NCI-H2171 (cell line): ENCODE results near the gene DLST.

ENCODE experiments used
- DNase-seq: peaks from one replicate; lab custom pipeline; 2025; lab: John Stamatoyannopoulos, UW

DLST gene

GRCh38 chr14:74940956-74941565 is 59.3 kb downstream of the DLST start:
- DNase-seq, result no peak

GRCh38 chr14:74941676-74942097 is 60.0 kb downstream of the DLST start:
- DNase-seq, result no peak

- no peak for DNase-seq
Observed at GRCh38 chr14:74942181-74942580, 60.5 kb downstream of the DLST start.

GRCh38 chr14:74942608-74943007 is 60.9 kb downstream of the DLST start:
- DNase-seq, result no peak

DNA sequence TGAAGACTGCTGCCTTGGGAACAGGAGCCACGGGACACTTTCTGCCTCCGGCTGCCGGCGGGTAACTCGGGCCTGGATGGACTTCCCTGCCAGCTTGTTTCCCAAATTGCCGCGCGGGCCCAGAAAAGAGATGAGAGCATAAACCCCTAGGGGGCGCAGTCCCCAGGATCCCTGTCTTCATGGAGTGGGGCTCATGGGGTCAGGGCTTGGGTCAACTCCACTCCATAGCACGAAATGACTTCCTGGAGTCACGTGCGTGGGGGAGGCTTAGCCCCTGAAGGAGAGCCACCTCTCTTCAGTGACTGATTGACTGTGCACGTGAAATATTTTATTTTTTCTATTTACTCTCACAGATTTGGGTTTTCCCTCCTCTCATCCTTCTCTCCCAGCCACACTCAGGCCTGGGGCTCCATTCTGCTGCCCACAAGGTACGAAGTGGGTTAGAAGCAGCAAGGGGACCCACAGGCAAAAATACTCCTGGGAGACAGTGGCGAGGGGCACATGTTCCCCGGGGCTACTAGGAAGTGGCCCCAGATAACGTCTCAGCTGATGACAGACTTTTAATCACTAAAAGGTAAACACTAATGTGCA is 63.6 kb downstream of the DLST start:
- no peak for DNase-seq

DNA sequence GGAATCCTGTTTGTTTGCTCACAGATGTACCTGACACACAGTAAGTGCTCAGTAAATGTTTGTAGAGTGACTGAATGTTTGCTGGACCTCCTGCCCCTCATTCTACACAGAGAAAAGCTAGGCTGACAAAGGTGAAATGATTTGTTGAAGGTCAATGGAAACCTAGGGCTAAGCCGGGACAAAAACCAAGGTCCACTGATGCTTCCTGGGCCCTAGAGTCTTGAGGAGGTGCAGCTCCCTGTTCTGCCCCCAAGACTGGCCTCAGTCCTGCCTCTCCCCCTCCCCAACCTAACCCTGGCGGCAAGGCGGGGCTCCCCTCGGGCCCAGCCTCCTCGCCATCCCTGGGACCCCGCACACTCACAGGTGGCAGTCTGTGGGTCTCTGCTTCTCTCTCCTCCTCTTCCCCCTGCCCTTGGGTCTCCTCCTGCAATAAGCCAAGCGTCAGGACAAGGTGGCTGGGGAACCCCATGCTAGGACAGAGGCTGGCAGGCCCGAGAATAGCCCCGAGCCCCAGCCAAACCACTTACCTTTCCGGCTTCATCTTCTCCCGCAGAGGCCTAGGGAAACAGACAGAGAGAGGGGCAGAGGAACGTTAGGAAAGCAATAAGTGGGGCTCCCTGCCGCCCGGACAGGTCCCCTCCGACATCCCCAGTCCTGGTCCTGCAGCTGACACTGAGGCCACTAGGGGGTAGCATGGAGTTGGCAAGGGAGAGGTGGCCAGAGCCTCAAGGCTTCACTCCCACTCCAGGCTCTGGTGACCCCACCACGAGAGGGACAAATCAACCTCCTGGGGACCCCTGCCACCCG is 64.3 kb downstream of the DLST start:
- peak; percentile 24 for DNase-seq

GRCh38 chr14:74946659-74947281 is 65.1 kb downstream of the DLST start:
- DNase-seq, result no peak

DNA sequence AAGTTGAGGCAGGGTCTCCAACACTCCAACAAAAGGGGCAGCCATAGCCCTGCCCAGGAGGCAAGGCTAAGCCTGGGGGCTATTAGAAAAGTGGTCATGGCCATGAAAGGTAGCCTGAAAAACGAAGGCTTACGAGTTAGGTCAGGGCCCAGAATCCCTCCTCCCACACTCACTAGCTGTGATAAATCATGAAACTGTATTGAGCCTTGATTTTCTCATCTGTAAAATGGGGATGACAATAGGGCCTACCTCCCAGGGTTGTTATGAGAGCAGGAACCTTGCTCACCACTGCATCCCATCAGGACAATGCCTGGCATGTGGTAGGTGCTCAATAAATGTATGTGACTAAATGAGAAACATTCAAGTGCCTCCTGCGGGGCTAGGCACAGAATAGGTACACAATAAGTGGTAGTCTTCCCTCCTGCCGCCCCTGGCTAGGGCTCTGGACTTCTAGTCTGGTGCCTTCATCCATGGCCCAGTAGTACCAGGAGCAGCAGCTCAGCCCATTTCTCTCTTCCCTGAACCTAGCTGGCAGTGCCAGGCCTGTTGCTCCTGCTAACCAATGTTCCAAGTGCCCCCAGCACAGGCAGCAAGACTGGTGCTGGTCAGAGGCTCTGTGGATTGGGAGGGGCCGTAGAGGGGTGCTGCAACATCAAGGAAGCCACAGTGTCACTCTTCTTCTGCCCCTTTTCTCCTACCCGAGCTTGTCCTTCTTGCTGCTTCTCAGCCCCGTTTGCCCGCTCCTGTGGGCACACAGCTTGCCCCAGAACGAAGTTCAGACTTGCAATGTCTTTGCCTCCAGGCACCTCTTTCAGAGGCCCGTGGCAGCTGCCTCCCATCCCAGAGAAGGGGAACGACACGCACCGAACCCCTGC is 65.9 kb downstream of the DLST start:
- DNase-seq, result no peak

DNA sequence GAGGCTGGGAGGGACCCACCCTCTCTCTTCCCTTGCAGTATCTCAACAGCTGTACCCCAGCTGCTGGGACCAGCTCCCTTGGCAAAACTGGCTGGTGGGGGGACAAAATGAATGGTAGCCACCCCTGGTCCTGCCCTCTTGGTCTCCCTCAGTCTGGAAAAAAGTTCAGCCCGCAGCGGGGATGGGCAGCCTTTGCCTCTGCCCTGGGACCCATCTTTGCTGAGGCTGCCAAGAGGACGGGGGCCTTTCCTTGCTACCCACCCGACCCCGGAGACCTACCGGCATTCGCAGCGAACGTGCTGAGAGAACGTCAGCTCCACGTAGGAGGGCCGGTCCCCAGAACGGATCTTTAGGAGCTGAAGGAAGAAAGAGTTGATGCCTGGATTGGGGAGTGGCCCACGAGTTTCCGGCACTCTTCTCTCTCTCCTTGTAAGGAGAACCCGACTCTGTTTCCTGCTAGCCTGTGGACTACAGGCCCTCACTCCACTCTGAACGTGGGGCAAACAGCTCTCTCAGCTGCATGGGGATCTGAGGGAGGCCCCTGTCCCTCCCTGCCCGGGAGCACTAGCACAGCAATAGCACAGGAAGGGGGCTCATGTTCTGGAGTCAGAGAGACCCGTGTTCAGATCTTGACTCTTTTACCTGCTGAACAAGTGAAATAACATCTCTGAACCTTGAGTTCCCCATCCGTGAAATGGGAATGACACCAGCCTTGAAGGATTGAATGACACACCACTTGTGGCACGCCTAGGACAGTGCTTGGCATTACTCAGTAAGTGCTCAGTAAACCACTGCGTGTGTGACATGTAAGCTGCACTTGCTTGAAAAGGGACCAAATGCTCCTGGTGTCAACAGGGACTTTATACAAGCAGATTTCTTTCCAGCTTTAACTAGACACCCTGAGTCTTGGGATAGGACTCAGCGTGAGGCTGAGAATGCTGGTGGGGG is 66.8 kb downstream of the DLST start:
- DNase-seq, result no peak

DNA sequence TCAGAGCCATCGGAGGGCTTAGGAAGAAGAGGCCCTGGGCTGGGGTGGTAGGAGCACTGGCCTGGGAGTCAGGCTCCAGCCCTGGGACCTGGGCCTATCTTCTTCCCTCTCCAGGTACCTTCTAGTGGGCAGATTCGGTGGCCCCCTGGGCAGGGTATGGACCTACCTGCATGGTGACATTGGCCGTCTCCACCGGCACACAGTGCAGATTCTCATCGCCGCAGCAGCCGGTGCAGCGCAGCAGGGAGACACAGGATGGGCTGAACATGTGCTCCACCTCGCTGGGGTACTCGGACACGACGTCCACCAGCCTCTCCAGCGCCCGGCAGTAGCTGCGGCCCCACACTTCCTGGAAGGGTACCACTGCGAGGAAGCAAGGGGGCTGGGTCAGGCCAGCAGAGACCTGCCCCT is 67.5 kb downstream of the DLST start:
- no peak for DNase-seq

DNA sequence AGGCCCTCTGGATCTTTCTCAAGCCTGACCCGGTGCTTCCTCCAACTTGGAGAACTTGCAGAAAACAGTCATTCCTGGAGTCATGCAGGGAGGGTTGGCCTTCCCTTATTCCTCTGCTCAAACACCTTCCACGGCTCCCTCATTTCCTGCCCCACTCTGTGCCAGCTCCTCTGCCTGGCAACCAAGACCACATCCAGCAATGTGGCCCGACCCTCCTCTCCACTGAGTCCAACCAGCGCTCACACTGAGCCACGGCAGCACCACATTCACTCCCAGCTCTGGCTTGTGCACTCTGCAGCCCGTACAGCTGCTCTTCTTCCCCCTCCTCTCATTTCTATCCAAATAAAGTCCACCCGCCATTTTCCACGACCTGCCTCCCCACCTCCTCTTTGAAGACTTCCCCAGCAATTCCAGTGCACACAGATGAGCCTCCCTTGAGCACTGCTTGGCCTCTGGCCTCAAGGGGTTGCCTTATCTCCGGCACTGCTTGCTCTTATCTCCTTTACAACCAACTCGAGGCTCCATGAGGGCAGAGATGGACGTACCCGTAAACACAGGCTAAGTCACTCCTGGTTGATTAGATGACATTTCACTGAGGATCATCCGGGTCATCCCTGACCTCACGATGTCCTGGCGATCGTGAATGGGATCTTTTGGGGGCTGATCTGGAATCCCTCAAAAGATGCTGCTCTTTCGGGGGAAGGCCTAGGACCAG is 68.3 kb downstream of the DLST start:
- DNase-seq, result no peak

DNA sequence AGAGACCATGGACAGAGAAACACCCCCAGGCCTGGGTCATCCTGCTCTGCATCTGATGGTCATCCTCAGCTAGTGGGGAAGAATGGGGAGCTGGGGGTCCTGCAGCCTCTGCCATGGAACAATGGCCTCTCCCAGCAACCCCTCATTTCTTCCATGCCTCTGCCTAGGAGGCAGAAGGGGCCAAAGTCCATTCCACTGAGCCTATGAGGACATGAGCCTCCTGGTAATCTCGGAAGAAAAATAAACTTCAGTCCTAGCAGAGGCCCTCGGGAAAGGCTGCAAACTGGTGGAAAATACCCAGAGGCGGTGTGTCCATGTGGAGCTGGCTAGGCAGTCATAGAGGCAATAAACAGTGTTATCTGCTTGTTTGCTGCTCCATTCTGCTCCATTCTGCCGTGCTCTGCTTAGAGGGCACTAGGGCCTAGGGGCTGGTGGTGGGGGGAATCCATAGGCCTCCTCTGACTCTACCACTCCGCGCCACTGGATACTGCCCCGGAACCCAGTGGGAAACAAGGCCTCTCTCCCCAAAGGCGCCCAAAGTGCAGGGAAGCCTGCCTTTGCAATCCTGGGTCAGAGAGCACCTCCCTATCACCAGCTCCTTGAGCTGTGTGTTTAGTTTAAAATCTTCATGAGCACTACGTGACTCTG is 69.2 kb downstream of the DLST start:
- no peak for DNase-seq

DNA sequence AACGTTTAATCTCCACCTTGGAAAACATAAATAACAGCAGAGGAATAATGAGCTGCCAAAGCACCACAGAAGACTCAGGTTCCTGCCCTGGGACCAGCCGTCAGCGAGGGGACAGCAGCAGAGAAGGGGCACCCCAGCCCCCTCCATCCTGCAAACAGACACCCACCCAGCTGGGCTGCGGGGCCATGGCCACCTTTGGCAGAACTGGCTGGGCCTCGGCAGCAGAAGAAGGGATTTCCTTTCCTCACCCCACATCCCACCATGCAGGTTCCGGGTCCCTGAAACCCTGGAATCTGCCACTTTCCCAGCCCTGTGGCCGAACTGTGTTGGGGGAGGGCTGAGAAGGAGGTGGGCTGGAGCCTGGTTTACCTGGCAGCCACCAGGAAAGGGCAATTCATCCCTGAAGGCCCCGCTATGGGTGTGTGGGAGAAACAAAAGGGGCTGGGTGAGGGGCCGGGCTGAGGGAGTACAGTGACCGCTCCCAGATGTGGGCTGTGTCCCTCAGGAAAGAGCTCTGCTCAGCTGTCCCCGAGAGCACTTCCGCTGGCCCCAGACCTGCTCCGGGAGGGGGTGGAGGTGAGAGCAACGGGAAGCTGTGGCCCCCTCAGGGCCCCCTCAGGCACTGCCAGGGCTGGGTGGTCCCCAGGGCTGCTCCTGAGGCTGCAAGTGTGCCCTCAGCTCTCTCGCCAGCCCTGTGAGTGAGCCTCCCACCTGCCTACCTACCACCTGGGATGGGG is 69.9 kb downstream of the DLST start:
- DNase-seq, result no peak

- no peak for DNase-seq
Observed at GRCh38 chr14:74952180-74952665, 70.5 kb downstream of the DLST start.

DNA sequence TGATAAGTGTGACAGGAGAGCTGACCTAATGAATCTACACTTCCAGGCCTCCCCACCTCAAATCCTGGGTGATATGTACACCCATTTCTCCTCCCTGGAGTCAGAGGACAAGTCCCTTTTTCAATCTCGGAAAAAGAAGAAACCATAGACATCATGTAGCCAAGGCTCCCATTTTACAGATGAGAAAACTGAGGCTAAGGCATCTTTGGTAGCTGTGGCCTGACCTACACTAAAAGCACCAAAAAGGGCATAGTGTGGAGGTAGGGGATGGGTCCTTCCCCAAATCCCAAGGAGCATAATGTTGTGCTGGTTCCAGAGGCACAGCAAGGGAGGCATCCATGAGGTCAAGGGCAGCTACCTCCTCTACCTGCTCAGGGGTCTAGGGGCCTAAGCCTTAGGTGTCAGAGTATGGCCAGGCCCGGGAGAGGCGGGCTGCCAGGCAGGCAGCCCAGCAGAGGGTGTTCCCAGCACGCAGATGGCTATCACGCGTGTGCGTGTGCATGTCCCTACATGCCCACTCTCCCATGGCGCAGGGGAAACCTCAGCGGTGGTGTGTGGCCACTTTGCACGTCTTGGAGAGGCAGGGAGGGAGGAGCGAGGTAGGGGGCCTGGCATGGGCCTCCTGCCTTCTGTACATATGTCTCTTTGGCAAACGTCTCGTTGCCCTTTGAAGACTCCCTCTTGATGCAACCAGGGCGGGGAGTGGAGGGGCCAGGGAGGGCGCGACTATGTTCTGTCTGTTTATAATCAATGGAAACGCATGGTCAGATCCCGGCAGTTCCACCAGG is 71.2 kb downstream of the DLST start:
- peak; percentile 32 for DNase-seq
